ENCODE data around the gene ZC3H18.

The ZC3H18 gene

DNA sequence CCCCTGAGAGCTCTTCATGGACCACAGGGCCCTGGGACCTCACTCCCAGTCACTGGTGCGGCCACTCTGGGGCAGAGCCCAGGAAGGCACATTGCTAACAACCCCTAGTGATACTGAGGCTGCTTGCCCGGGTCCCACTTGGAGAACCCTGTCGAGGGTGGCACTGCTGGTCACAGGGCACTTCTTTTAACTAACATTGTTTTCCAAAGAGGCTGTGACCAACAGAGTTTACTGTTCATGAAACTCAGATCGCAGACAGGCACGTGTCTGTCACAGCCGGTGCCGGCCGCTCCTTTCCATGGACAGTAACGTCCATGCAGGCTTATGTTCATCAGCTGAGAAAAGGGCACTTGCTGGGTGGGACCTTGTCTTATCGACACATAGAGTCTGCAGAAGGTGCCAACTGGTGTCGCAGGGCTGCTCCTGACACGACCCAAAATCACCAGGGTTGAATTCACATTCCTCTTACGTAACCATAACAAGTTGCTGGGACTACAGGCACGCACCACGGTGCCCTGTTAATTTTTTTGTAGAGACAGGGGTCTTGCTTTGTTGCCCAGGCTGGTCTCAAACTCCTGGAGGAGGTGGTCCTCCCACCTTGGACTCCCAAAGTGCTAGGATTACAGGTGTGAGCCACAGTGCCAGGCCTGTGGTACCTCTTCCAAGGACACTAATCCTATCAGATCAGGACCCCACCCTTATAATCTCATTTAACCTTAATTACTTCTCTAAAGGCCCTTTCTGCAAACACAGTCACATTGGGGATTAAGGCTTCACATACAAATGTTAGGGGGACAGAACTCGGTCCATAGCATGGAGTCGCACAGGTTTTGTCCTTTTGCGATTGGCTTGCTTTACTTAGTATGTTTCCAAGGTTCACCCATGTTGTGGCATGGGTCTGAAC is 1.2 kb upstream of the ZC3H18 start:
- Histone ChIP-seq H3K4me1 (peaks cover 6% of the 10 kb centered on the region), H3K27me3 (no peaks in the 10 kb centered on the region), H3K9me3 (no peaks in the 10 kb centered on the region), H3K36me3 (peaks cover 21% of the 10 kb centered on the region), H3K4me3 (ENCODE audit: low read depth, low read length) (peak overlapping the region; percentile 66)
- no peak for DNase-seq
- TF ChIP-seq, protein P1, sequence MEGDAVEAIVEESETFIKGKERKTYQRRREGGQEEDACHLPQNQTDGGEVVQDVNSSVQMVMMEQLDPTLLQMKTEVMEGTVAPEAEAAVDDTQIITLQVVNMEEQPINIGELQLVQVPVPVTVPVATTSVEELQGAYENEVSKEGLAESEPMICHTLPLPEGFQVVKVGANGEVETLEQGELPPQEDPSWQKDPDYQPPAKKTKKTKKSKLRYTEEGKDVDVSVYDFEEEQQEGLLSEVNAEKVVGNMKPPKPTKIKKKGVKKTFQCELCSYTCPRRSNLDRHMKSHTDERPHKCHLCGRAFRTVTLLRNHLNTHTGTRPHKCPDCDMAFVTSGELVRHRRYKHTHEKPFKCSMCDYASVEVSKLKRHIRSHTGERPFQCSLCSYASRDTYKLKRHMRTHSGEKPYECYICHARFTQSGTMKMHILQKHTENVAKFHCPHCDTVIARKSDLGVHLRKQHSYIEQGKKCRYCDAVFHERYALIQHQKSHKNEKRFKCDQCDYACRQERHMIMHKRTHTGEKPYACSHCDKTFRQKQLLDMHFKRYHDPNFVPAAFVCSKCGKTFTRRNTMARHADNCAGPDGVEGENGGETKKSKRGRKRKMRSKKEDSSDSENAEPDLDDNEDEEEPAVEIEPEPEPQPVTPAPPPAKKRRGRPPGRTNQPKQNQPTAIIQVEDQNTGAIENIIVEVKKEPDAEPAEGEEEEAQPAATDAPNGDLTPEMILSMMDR (IDR thresholded peaks at IDR 0.05; ENCODE audit: low read depth, low read length) = no peak

DNA sequence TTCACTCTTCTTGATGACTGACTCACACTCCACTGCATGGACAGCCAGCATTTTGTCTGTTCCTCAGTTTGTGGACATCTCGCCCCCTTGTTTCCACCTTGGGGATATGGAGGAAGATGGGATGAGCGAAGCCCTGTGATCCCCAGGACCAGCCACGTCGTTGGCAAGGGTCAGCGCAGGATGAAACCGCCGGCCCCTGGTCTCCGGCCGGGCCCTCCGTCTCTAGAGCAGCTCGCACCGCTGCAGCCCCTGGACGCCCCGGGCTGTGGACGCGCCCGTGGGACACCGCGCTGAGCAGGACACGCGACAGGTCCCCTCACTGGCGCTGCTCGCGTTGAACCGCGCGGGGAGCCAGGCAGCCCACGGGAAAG is 604 bp upstream of the ZC3H18 start:
- Histone ChIP-seq H3K27me3 (no peaks in the 10 kb centered on the region), H3K9me3 (no peaks in the 10 kb centered on the region), H3K4me3 (ENCODE audit: low read depth, low read length) (peak overlapping the region; percentile 66), H3K36me3 (peaks cover 24% of the 10 kb centered on the region), H3K4me1 (peaks cover 6% of the 10 kb centered on the region)
- TF ChIP-seq, protein P1 (IDR thresholded peaks at IDR 0.05; ENCODE audit: low read depth, low read length) = no peak
- DNase-seq = no peak

DNA sequence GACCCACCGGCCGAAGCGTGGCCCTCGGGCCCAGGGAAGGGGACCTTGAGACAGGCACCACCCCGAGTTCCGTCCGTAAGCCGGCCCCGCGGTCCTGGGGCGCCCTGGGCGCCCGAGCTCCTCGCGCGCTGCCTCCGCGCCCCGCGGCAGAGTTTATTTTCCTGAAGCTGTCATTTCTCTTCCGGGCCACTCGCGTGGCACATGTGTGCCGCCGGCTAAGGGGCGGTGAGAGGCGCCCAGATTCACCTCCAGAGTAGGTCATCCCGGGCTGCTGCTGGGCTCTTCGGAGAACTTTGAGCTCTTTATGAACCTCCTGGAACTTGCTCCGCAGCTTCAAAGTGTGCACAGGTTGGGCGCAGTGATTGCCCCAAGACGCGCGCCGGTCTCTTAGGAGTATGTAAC is 489 bp downstream of the ZC3H18 start:
- DNase-seq = no peak
- TF ChIP-seq, protein P1 (IDR thresholded peaks at IDR 0.05; ENCODE audit: low read depth, low read length) = no peak
- no peaks in the 10 kb centered on the region for H3K27me3 ChIP-seq
- peaks cover 27% of the 10 kb centered on the region for H3K36me3 ChIP-seq
- no peaks in the 10 kb centered on the region for H3K9me3 ChIP-seq
- peaks cover 6% of the 10 kb centered on the region for H3K4me1 ChIP-seq
- peak overlapping the region; percentile 95 for H3K4me3 ChIP-seq (ENCODE audit: low read depth, low read length)

DNA sequence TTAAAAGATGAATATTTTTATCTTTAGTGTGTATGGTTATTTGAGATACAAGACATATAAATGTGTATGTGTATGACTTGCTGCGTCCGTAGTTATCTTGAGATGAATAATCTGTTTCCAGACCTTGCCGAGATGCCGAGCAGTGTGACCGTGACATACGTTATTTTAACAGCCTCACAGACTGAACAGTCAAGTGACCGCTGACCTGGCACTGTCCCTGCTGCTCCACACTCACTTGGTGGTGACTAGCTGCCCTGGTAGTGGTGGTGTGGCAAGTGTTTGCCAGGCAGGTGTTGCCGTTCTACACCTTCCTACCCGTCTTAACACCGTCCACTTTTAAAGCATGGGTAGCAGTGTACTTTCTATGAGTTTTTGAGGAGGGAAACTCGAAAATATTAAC is 5.0 kb downstream of the ZC3H18 start:
- Histone ChIP-seq H3K9me3 (no peaks in the 10 kb centered on the region), H3K27me3 (no peaks in the 10 kb centered on the region), H3K36me3 (peaks cover 59% of the 10 kb centered on the region), H3K4me3 (ENCODE audit: low read depth, low read length) (no peak overlapping the region), H3K4me1 (peaks cover 4% of the 10 kb centered on the region)
- no peak for DNase-seq
- TF ChIP-seq, protein P1 (IDR thresholded peaks at IDR 0.05; ENCODE audit: low read depth, low read length) = no peak

DNA sequence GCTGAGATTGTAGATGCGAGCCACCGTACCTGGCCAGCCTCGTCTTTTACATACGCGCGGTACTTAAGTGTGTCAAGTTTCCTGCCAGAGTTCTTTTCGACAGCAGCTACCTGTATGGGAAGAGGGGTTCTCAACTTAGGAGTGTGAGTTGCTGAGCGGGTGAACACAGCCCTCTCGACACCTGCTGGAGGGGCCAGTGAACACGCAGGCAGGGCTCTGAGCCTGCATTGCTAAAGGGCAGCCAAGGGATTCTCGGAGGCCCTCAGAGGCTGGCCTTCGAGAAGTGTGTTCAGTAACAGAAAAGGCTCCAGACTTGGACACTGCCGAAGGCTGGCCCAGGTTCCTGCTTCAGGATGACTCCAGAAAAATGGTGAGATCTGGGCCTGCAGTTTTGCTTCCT is 6.1 kb downstream of the ZC3H18 start:
- peaks cover 4% of the 10 kb centered on the region for H3K4me1 ChIP-seq
- DNase-seq = no peak
- peaks cover 69% of the 10 kb centered on the region for H3K36me3 ChIP-seq
- no peak overlapping the region for H3K4me3 ChIP-seq (ENCODE audit: low read depth, low read length)
- TF ChIP-seq, protein P1 (IDR thresholded peaks at IDR 0.05; ENCODE audit: low read depth, low read length) = no peak
- H3K27me3 ChIP-seq = no peaks in the 10 kb centered on the region
- no peaks in the 10 kb centered on the region for H3K9me3 ChIP-seq

DNA sequence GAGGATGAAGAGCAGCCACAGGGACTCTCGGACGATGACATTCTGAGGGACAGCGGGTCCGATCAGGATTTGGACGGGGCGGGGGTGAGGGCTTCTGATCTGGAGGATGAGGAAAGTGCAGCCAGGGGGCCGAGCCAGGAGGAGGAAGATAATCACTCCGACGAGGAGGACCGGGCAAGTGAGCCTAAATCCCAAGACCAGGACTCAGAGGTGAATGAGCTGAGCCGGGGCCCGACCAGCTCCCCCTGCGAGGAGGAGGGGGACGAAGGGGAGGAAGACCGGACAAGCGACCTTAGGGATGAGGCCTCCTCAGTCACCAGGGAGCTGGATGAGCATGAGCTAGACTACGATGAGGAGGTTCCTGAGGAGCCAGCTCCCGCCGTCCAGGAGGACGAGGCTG is 7.0 kb downstream of the ZC3H18 start:
- no peak for DNase-seq
- Histone ChIP-seq H3K36me3 (peaks cover 66% of the 10 kb centered on the region), H3K27me3 (no peaks in the 10 kb centered on the region), H3K4me3 (ENCODE audit: low read depth, low read length) (no peak overlapping the region), H3K9me3 (no peaks in the 10 kb centered on the region), H3K4me1 (no peaks in the 10 kb centered on the region)
- TF ChIP-seq, protein P1 (IDR thresholded peaks at IDR 0.05; ENCODE audit: low read depth, low read length) = no peak
